Activated CD4-positive, alpha-beta memory T cell treated with anti-CD3 and anti-CD28 coated beads for 36 hours (primary cell): ENCODE measurements around the gene DENND1A. TPM values are rescaled to one million over a fixed set of nuclear protein-coding genes. Genes with fewer than 3 reads are reported as not detected.
A peak's percentile ranks its signal among the peaks of the same experiment; 100 is the strongest.
"Not testable (repeated sequence)": the region's sequence is repeated elsewhere in the genome, so short reads cannot be mapped to it uniquely, and the experiment has no call there.

Experiments used
- CTCF ChIA-PET: fragments of 350-600 bp; sonication (Branson Sonifier 250); formaldehyde crosslinking; loops from one replicate; lab custom pipeline; 2021; ENCODE audit warnings: antibody characterized with exemption, inconsistent platforms; lab: Charles Lee
- POLR2A ChIA-PET: fragments of 350-600 bp; sonication (Branson Sonifier 250); formaldehyde crosslinking; loops from one replicate; lab custom pipeline; 2021; ENCODE audit warnings: antibody characterized with exemption; lab: Charles Lee
- DNase-seq: peaks from one replicate; pipeline ENCODE4 v3.0.0-alpha.2; 2020
- H3K27ac Mint-ChIP-seq: one replicate; pipeline ENCODE4 v1.8.0; 2021; ENCODE audit warnings: mixed read lengths
- H3K27me3 Mint-ChIP-seq: one replicate; pipeline ENCODE4 v1.8.0; 2021; ENCODE audit warnings: mixed read lengths
- H3K36me3 Mint-ChIP-seq: one replicate; pipeline ENCODE4 v1.8.0; 2021; ENCODE audit warnings: mixed read lengths
- H3K4me1 Mint-ChIP-seq: one replicate; pipeline ENCODE4 v1.8.0; 2021; ENCODE audit warnings: low read depth, mixed read lengths
- H3K4me3 Mint-ChIP-seq: one replicate; pipeline ENCODE4 v1.8.0; 2021; ENCODE audit warnings: mild to moderate bottlenecking, mixed read lengths
- H3K9me3 Mint-ChIP-seq: one replicate; pipeline ENCODE4 v1.8.0; 2021; ENCODE audit warnings: mixed read lengths
- intact Hi-C: fragments of 100-400 bp; cut with micrococcal nuclease; formaldehyde crosslinking; loops from one replicate; pipeline ENCODE4 v1.15.1; 2023
- total RNA-seq, 2 experiments: library from RNA; stranded (reverse); gene quantifications; one replicate each; pipeline ENCODE4 v1.2.3, GENCODE V29; 2021

The DENND1A gene
- total RNA-seq, 2 experiments from 2014 or later, result 17.3 to 18.0 TPM

DNA sequence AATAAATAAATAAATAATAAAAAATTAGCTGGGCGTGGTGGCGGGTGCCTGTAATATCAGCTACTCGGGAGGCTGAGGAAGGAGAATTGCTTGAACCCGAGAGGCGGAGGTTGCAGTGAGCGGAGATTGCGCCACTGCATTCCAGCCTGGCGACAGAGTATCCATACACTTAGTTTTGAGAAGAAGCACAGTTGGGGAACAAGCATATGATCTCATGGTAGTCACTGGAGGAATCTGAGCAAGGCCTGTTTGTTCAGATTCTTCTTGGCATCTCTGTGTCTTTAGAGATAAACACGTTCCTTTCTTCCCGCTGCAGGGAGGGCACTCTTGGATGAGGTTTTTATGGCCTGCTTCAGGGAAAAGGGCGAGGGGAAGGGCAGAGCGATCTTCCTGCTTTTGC, 15.6 kb upstream of the DENND1A start:
- no peaks in the 10 kb centered on the region for H3K27me3 Mint-ChIP-seq
- no peak overlapping the region for H3K27ac Mint-ChIP-seq
- H3K36me3 Mint-ChIP-seq, result no peaks in the 10 kb centered on the region
- ChIA-PET CTCF (no interaction called here), POLR2A (no interaction called here)
- intact Hi-C loops, result no loop called here
- H3K4me1 Mint-ChIP-seq, result no peaks in the 10 kb centered on the region
- H3K4me3 Mint-ChIP-seq, result no peak overlapping the region
- no peaks in the 10 kb centered on the region for H3K9me3 Mint-ChIP-seq
- DNase-seq, result no peak

DNA sequence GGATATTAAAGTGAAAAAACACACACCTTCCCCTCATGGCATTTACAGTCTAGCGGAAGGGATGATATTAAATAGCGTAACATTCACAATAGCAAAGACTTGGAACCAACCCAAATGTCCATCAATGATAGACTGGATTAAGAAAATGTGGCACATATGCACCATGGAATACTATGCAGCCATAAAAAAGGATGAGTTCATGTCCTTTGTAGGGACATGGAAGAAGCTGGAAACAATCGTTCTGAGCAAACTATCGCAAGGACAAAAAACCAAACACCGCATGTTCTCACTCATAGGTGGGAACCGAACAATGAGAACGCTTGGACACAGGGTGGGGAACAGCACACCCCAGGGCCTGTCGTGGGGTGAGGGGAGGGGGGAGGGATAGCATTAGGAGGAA, 14.5 kb upstream of the DENND1A start:
- H3K4me1 Mint-ChIP-seq, intact Hi-C loops, CTCF ChIA-PET, H3K36me3 Mint-ChIP-seq, POLR2A ChIA-PET, DNase-seq, H3K27me3 Mint-ChIP-seq, H3K27ac Mint-ChIP-seq, H3K9me3 Mint-ChIP-seq, H3K4me3 Mint-ChIP-seq: not testable (repeated sequence)

DNA sequence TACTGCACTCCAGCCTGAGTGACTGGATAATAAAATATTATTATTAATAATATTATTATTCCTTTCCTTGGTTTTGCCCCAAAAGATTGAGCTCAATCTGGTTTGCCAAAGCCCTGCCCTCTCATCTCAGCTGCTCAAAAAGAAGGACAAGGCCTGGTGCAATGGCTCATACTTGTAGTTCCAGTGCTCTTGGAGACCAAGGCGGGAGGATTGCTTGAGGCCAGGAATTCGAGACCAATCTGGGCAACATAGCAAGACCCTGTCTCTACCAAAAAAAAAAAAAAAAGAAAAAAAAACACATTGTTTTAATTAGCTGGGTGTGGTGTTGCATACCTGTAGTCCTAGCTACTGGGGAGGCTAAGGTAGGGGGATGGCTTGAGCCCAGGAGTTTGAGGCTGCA, 13.7 kb upstream of the DENND1A start:
- peaks cover 2% of the 10 kb centered on the region for H3K27me3 Mint-ChIP-seq
- H3K4me1 Mint-ChIP-seq, result no peaks in the 10 kb centered on the region
- no peaks in the 10 kb centered on the region for H3K9me3 Mint-ChIP-seq
- H3K36me3 Mint-ChIP-seq, result no peaks in the 10 kb centered on the region
- no peak for DNase-seq
- intact Hi-C loops, result no loop called here
- ChIA-PET CTCF (no interaction called here), POLR2A (no interaction called here)
- no peak overlapping the region for H3K27ac Mint-ChIP-seq
- H3K4me3 Mint-ChIP-seq, result no peak overlapping the region

DNA sequence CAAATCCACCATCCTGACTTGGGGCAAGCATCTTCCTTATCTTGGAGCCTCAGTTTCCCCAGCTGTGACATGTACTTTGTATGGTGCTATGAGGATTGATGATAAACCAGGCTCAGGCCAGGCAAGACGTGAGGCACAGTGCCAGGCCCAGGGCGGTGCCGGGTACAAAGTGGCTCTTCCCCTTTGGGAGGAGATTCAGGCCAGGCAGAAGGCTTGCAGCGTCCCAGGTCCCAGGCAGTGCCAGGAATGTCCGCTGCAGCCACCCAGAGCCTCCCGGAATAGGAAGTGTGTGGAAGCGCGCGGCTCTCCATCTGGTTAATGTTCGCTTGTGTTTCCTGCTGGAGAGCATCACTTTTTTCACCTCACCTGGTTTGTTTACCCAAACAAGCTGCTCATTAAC, 12.6 kb upstream of the DENND1A start:
- no peaks in the 10 kb centered on the region for H3K36me3 Mint-ChIP-seq
- H3K27me3 Mint-ChIP-seq, result peaks cover 8% of the 10 kb centered on the region
- intact Hi-C loops, result no loop called here
- no peak for DNase-seq
- H3K4me1 Mint-ChIP-seq, result no peaks in the 10 kb centered on the region
- H3K9me3 Mint-ChIP-seq, result no peaks in the 10 kb centered on the region
- H3K4me3 Mint-ChIP-seq, result no peak overlapping the region
- CTCF ChIA-PET, result no interaction called here
- H3K27ac Mint-ChIP-seq, result no peak overlapping the region
- POLR2A ChIA-PET, result no interaction called here

DNA sequence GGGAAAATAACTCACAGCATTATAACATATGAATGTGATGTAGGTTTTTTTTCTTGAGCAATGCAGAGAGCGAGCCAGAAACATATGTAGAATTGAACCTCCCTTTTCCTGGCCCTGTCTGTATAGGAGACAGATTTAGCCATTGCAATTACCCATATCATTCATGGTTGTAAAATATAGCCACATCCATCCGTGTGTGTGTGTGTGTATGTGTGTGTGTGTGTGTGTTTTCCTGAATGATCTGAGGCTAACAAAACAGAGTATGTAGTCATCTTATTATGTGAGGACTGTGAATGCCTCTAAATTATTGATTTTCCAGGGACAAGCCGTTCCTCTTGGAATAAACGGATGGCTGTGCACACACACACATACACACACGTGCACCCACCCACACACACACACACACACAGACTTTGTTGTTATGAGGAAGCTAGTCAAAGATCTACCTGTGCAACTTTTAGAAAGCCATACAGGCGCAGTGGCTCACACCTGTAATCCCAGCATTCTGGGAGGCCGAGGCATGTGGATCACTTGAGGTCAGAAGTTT, 11.7 kb upstream of the DENND1A start:
- Mint-ChIP-seq H3K4me1 (no peaks in the 10 kb centered on the region), H3K9me3 (peaks cover 2% of the 10 kb centered on the region), H3K27ac (no peak overlapping the region), H3K36me3 (no peaks in the 10 kb centered on the region), H3K4me3 (no peak overlapping the region), H3K27me3 (peaks cover 9% of the 10 kb centered on the region)
- intact Hi-C loops, result no loop called here
- CTCF ChIA-PET, result no interaction called here
- no peak for DNase-seq
- POLR2A ChIA-PET, result no interaction called here

DNA sequence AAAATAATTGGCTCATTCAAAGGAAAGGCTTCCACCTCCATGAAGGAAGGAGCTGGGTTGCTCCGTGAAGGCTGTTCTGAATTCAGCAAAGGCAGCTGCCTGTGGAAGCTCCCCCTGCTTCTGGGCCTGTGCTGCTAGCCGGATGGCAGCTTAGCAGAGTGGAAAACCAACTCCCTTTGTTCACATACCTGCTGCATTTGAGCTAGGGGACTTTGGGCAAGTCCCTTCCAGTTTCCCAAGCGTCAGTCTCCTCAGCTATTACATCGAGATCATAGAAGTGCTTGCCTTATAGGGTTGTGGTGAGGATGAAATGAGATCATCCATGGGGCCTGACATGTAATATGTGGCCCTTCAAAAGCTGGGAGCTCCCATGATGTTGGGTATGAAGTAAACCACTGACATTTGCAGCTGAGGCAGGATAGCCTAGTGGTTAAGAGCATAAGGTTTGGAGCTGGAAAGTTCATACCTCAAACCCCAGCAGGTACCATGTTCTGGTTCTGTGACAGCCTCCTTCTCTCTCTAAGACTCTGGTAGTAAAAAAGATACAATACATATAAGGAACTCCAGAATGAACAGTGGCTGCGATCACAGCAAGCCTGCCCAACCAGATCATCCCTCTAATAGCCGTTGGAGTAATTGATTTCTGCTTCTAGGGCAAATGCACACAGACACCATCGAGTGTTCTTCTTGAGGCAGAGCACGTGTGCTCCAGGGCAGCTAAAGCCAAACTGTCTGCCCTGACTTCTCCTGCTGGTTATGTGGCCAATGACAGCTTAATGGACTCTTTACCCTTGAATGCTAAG, 11.0 kb upstream of the DENND1A start:
- POLR2A ChIA-PET, result no interaction called here
- no peak for DNase-seq
- peaks cover 7% of the 10 kb centered on the region for H3K9me3 Mint-ChIP-seq

DNA sequence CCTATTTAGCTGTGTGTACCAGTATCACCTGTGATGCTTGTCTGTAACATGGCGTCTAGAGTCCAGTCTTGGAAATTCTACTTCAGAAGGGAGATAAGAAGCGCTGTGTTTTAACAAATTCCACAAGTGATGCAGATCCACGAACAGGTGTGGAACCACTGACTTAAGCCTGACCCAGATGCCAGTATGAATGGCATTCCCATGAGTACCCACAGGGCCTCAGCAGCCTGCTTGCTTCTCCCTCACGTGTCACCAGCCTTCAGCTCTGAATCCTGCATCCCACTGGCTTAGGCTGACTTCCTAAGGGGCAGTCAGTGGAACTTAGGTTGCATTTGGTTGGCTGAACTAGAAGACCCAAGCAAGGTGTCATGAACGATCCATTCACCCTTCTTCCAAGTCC, 8.5 kb upstream of the DENND1A start:
- Mint-ChIP-seq H3K4me1 (no peaks in the 10 kb centered on the region), H3K27me3 (peaks cover 12% of the 10 kb centered on the region), H3K27ac (no peak overlapping the region), H3K4me3 (no peak overlapping the region), H3K9me3 (peaks cover 7% of the 10 kb centered on the region), H3K36me3 (no peaks in the 10 kb centered on the region)
- ChIA-PET CTCF (no interaction called here), POLR2A (no interaction called here)
- intact Hi-C loops, result loop anchor here (10.0 kb wide), 1 partner anchor 476 kb away; the partner anchor contains the start of gene PSMB7
- no peak for DNase-seq

More for the DNA sequence above, 11.0 kb upstream of the DENND1A start:
- Mint-ChIP-seq H3K36me3 (no peaks in the 10 kb centered on the region), H3K27ac (no peak overlapping the region), H3K27me3 (peaks cover 11% of the 10 kb centered on the region), H3K4me3 (no peak overlapping the region), H3K4me1 (no peaks in the 10 kb centered on the region)
- intact Hi-C loops, result no loop called here
- CTCF ChIA-PET, result interaction anchor here (1.0 to 1.3 kb wide), 2 partner anchors 10 to 20 kb away, joined by 3 to 4 read pairs; no protein-coding TSS in a partner anchor

DNA sequence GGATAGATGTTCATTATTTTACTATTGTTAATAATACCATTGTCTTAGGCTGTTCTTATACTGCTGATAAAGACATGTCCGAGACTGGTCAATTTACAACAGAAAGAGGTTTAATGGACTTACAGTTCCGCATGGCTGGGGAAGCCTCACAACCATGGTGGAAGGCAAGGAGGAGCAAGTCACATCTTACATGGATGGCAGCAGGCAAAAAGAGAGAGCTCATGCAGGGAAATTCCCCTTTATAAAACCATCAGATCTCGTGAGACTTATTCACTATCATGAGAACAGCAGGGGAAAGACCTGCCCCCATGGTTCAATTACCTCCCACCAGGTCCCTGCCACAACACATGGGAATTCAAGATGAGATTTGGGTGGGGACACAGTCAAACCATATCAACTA, 6.6 kb upstream of the DENND1A start:
- peaks cover 13% of the 10 kb centered on the region for H3K27me3 Mint-ChIP-seq
- CTCF ChIA-PET, H3K4me3 Mint-ChIP-seq, H3K4me1 Mint-ChIP-seq, H3K9me3 Mint-ChIP-seq, DNase-seq, H3K27ac Mint-ChIP-seq, H3K36me3 Mint-ChIP-seq: not testable (repeated sequence)
- intact Hi-C loops, result loop anchor here (10.0 kb wide), 1 partner anchor 478 kb away; the partner anchor contains the start of gene PSMB7
- POLR2A ChIA-PET, result interaction anchor here (1.3 kb wide), 1 partner anchor 10 kb away, joined by 3 read pairs; no protein-coding TSS in a partner anchor

DNA sequence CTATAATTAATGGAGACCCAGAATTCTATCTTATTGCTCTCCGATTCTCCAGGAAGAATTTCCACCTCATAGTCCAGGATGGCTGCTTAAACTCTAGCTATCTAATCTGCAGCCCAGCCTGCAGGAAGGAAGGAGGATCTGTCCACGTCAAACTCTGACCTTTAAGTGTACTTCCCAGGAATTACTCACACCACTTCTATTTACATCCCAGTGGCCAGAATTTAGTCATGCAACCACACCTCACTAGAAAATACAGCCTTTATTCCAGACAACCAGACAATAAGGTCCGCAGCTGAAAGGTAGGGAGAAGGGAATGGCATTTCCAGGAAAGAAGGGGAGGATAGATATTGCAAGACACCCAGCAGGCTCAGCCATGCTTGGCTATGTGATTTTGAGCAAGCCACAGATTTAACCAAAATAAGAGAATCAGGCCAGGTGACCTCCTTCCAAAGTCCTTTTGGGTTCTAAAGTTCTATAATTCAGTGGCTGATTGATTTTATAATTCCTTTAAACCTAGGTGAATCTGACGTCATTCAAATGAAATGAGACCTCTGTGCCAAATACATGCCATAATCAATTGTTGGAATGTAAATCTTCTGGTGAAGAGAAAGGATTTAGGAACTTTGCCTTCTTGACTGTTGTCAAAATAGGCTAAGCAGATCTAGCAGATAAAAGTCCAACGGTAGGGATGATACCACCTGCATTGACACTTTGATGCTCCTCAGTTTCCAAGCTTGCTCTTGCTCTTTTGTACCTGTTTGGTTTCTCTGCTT, 3.7 kb upstream of the DENND1A start:
- intact Hi-C loops, result loop anchor here (10.0 kb wide), 1 partner anchor 481 kb away; the partner anchor contains the start of gene PSMB7
- no peak overlapping the region for H3K27ac Mint-ChIP-seq
- H3K9me3 Mint-ChIP-seq, result peaks cover 7% of the 10 kb centered on the region
- CTCF ChIA-PET, result interaction anchor here (1.3 kb wide), 1 partner anchor 391 kb away, joined by 3 read pairs; no protein-coding TSS in a partner anchor
- POLR2A ChIA-PET, result no interaction called here
- H3K36me3 Mint-ChIP-seq, result no peaks in the 10 kb centered on the region
- H3K27me3 Mint-ChIP-seq, result peaks cover 12% of the 10 kb centered on the region
- H3K4me1 Mint-ChIP-seq, result peaks cover 12% of the 10 kb centered on the region
- DNase-seq, result no peak
- no peak overlapping the region for H3K4me3 Mint-ChIP-seq

DNA sequence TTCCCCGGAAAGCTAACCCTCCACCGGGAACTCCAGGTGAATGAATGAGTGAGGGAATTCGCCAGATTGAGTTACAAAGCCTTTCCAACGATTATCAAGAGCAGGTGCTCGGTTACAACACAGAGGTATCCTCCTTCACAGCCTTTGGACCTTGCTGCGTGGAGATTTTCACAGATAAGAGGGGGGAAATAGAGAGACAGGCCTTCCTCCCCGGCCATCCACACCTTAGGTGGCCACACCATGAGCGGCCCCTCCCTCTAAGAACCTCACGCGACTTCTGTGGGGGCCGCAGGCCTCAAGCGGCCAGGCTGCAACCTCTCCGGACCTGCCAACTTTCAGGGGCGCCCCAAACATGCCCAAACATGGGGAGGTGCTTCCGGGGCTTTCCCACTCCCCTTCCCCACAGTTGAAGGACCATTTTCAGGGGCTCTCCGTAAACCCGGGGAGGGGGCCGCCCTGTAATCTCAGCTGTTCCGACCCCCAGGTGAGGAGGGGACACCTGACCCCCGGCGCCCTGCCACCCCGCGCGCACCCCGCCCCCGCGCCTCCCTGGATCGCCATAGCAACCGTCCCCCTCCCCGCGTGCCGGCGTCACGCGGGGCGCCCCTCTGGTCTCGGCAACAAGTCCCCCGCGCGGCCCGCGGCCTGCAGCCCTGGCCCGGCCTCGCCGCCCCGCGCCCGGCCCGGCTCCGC, 603 bp downstream of the DENND1A start:
- ChIA-PET CTCF (no interaction called here), POLR2A (no interaction called here)
- Mint-ChIP-seq H3K36me3 (peaks cover 6% of the 10 kb centered on the region), H3K4me3 (peak overlapping the region; percentile 81), H3K27me3 (peaks cover 4% of the 10 kb centered on the region), H3K9me3 (no peaks in the 10 kb centered on the region), H3K4me1 (peaks cover 32% of the 10 kb centered on the region), H3K27ac (peak overlapping the region; percentile 65)
- intact Hi-C loops, result loop anchor here (5.0 kb wide), 3 partner anchors 68 to 382 kb away; no protein-coding TSS in a partner anchor
- no peak for DNase-seq

DNA sequence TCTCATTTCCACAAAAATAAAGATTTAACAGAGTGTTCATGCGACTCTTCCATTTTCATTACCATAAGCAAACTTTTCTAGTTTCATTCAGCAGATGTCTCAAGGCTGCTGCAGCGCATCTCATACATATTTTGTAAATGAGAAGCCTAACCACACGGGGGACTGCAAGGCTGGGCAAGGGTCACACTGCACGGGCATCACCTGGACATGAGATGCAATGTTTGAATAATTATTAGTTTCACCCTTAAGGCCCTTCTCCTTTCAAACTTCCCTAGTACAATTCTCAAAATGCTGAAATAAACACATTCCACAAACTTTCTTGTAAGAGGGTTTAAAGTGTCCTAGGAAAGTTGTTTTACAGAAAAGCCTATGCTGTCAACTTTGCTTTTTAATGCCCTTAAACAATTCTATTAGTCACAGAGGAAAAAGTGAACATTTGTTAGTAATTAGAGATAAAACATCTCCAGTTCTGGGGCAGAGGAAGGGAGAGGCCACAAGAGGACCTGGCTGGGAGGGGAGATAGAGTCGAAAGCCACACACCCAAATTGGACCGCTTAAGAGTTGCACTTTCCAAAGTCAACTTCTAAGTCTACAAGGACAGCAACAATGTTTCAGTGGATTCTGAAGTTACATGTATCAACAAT, 1.3 kb downstream of the DENND1A start:
- peaks cover 8% of the 10 kb centered on the region for H3K36me3 Mint-ChIP-seq
- intact Hi-C loops, result loop anchor here (5.0 kb wide), 3 partner anchors 69 to 381 kb away; no protein-coding TSS in a partner anchor
- peak; percentile 28 for DNase-seq

More for the DNA sequence above, 1.3 kb downstream of the DENND1A start:
- peak overlapping the region; percentile 81 for H3K4me3 Mint-ChIP-seq
- H3K4me1 Mint-ChIP-seq, result peaks cover 32% of the 10 kb centered on the region
- peaks cover 3% of the 10 kb centered on the region for H3K9me3 Mint-ChIP-seq
- peak overlapping the region; percentile 65 for H3K27ac Mint-ChIP-seq
- ChIA-PET CTCF (no interaction called here), POLR2A (no interaction called here)
- peaks cover 4% of the 10 kb centered on the region for H3K27me3 Mint-ChIP-seq
